ENCODE measurements around the gene CETN1. TPM values are rescaled to one million over a fixed set of nuclear protein-coding genes. Genes with fewer than 3 reads are reported as not detected.

The CETN1 gene
- total RNA-seq, 1 experiment from 2014 or later: not detected

GRCh38 chr18:596288-596881, 16.2 kb downstream of the CETN1 start:
- peak overlapping the region; percentile 63 for H3K4me3 Mint-ChIP-seq
- peak; percentile 78 for ATAC-seq

GRCh38 chr18:598124-598589, 18.0 kb downstream of the CETN1 start:
- ATAC-seq (no peak), DNase-seq (ENCODE audit: low spot score) (no peak)
- no peak for TF ChIP-seq NFYB (CRISPR knock-in tag; conservative IDR thresholded peaks at IDR 0.05; ENCODE audit: low read depth)
- Mint-ChIP-seq H3K4me1 (peaks cover 12% of the 10 kb centered on the region), H3K27ac (no peak overlapping the region), H3K27me3 (ENCODE audit: low read depth) (peaks cover 24% of the 10 kb centered on the region), H3K36me3 (no peaks in the 10 kb centered on the region), H3K4me3 (no peak overlapping the region), H3K9me3 (no peaks in the 10 kb centered on the region)
- POLR2A ChIA-PET: no interaction called here
- CTCF ChIA-PET: no interaction called here

More at GRCh38 chr18:596288-596881, 16.2 kb downstream of the CETN1 start:
- H3K9me3 Mint-ChIP-seq: no peaks in the 10 kb centered on the region
- no peaks in the 10 kb centered on the region for H3K36me3 Mint-ChIP-seq
- POLR2A ChIA-PET: no interaction called here
- peak overlapping the region; percentile 70 for H3K27ac Mint-ChIP-seq
- peak; percentile 77 for DNase-seq (ENCODE audit: low spot score)
- H3K27me3 Mint-ChIP-seq (ENCODE audit: low read depth): peaks cover 24% of the 10 kb centered on the region
- TF ChIP-seq ZNF416 (CRISPR knock-in tag; IDR thresholded peaks at IDR 0.05) (no peak), SP1 (CRISPR knock-in tag; conservative IDR thresholded peaks at IDR 0.05) (peak; percentile 65; the same call in 1 of the 2 replicates)
- peaks cover 9% of the 10 kb centered on the region for H3K4me1 Mint-ChIP-seq
- CTCF ChIA-PET: interaction anchor here (0.6 to 1.6 kb wide), 8 partner anchors 16 to 303 kb away, joined by 3 to 11 read pairs (median 3); no protein-coding TSS in a partner anchor

- POLR2A ChIA-PET: no interaction called here
- Mint-ChIP-seq H3K9me3 (no peaks in the 10 kb centered on the region), H3K4me3 (no peak overlapping the region), H3K27me3 (ENCODE audit: low read depth) (peaks cover 24% of the 10 kb centered on the region), H3K4me1 (peaks cover 12% of the 10 kb centered on the region), H3K36me3 (no peaks in the 10 kb centered on the region), H3K27ac (no peak overlapping the region)
- DNase-seq (ENCODE audit: low spot score) (no peak), ATAC-seq (no peak)
- TF ChIP-seq ESRRA (CRISPR knock-in tag; IDR thresholded peaks at IDR 0.05; ENCODE audit: borderline replicate concordance) (no peak), ZNF396 (CRISPR knock-in tag; IDR thresholded peaks at IDR 0.05; ENCODE audit: borderline replicate concordance) (no peak), ZSCAN18 (CRISPR knock-in tag; IDR thresholded peaks at IDR 0.05) (no peak), SP1 (CRISPR knock-in tag; conservative IDR thresholded peaks at IDR 0.05) (no peak), ZNF416 (CRISPR knock-in tag; IDR thresholded peaks at IDR 0.05) (no peak), RORB (CRISPR knock-in tag; IDR thresholded peaks at IDR 0.05) (no peak), NFATC4 (CRISPR knock-in tag; IDR thresholded peaks at IDR 0.05) (no peak), ZNF425 (CRISPR knock-in tag; conservative IDR thresholded peaks at IDR 0.05) (no peak), AR (CRISPR knock-in tag; IDR thresholded peaks at IDR 0.05) (no peak), SMAD4 (CRISPR knock-in tag; IDR thresholded peaks at IDR 0.05) (no peak), CTCF (IDR thresholded peaks at IDR 0.05) (no peak), FOXP4 (CRISPR knock-in tag; IDR thresholded peaks at IDR 0.05) (no peak)
- CTCF ChIA-PET: no interaction called here
Observed at GRCh38 chr18:600107-600506, 19.9 kb downstream of the CETN1 start.

Measured in WTC11 (cell line).